CD8-positive, alpha-beta memory T cell (primary cell): Measurements from ENCODE around the gene DBET. TPM values are rescaled to one million over a fixed set of nuclear protein-coding genes. Genes with fewer than 3 reads are reported as not detected.
"Not testable (repeated sequence)": the region's sequence is repeated elsewhere in the genome, so short reads cannot be mapped to it uniquely, and the experiment has no call there.

Source experiments
- CTCF ChIA-PET: fragments of 350-600 bp; sonication (Branson Sonifier 250); formaldehyde crosslinking; loops from one replicate; lab custom pipeline; 2021; ENCODE audit warnings: antibody characterized with exemption; lab: Charles Lee
- POLR2A ChIA-PET: fragments of 350-600 bp; sonication (Branson Sonifier 250); formaldehyde crosslinking; loops from one replicate; lab custom pipeline; 2021; ENCODE audit warnings: antibody characterized with exemption; lab: Charles Lee
- DNase-seq, 5 donors: peaks; one replicate each; pipeline versions ENCODE4 v3.0.0 to v3.0.0-alpha.2; 2020 to 2022; ENCODE audit warnings: mixed read lengths in 1 of 5
- H3K27ac ChIP-seq: one replicate; pipeline ENCODE4 v1.7.0; 2013; ENCODE audit warnings: low read depth, mild to moderate bottlenecking, low read length, moderate library complexity
- H3K27me3 ChIP-seq: 2 replicates; pipeline ENCODE4 v1.7.0; 2013; ENCODE audit warnings: low read length, mild to moderate bottlenecking; ENCODE audit not compliant: insufficient read depth, poor library complexity, severe bottlenecking
- H3K36me3 ChIP-seq: 2 replicates; pipeline ENCODE4 v1.7.0; 2013; ENCODE audit warnings: mild to moderate bottlenecking, low read length, moderate library complexity; ENCODE audit not compliant: insufficient read depth
- H3K4me1 ChIP-seq: 2 replicates; pipeline ENCODE4 v1.7.0; 2013; ENCODE audit warnings: mild to moderate bottlenecking, low read length, moderate library complexity; ENCODE audit not compliant: insufficient read depth
- H3K4me3 ChIP-seq: 2 replicates; pipeline ENCODE4 v1.7.0; 2013; ENCODE audit warnings: mild to moderate bottlenecking, low read length
- H3K9me3 ChIP-seq: 2 replicates; pipeline ENCODE4 v1.7.0; 2013; ENCODE audit warnings: mild to moderate bottlenecking, low read length
- H3K27ac Mint-ChIP-seq, 8 donors: one replicate each; pipeline ENCODE4 v1.8.0; 2020 to 2021; ENCODE audit warnings: mixed read lengths in 8 of 8, mild to moderate bottlenecking in 6 of 8, inconsistent platforms in 3 of 8, moderate library complexity in 3 of 8
- H3K27me3 Mint-ChIP-seq, 2 donors: one replicate each; pipeline ENCODE4 v1.8.0; 2020 to 2021; ENCODE audit warnings: mixed read lengths in 2 of 2, mild to moderate bottlenecking in 1 of 2, moderate library complexity in 1 of 2
- H3K36me3 Mint-ChIP-seq, 3 donors: one replicate each; pipeline ENCODE4 v1.8.0; 2020 to 2021; ENCODE audit warnings: mixed read lengths in 3 of 3, inconsistent platforms in 1 of 3, mild to moderate bottlenecking in 1 of 3
- H3K4me1 Mint-ChIP-seq, 3 donors: one replicate each; pipeline ENCODE4 v1.8.0; 2020 to 2021; ENCODE audit warnings: mixed read lengths in 3 of 3, inconsistent platforms in 1 of 3, mild to moderate bottlenecking in 1 of 3
- H3K4me3 Mint-ChIP-seq, 7 donors: one replicate each; pipeline ENCODE4 v1.8.0; 2020 to 2021; ENCODE audit warnings: mixed read lengths in 7 of 7, mild to moderate bottlenecking in 6 of 7, moderate library complexity in 4 of 7, inconsistent platforms in 2 of 7
- H3K9me3 Mint-ChIP-seq, 5 donors: one replicate each; pipeline ENCODE4 v1.8.0; 2020 to 2022; ENCODE audit warnings: mixed read lengths in 5 of 5, mild to moderate bottlenecking in 3 of 5, moderate library complexity in 2 of 5, inconsistent platforms in 1 of 5
- polyA plus RNA-seq: library from polyadenylated mRNA; unstranded; fragments of 300-500 nt; fragmentation: Illumina TruSeq; gene quantifications from one replicate; pipeline ENCODE4 v1.2.3, GENCODE V29; 2021
- total RNA-seq, 2 experiments: library from RNA; stranded (reverse); gene quantifications; one replicate each; pipeline ENCODE4 v1.2.3, GENCODE V29; 2021

The DBET gene
- total RNA-seq (not detected), polyA plus RNA-seq (not detected)

GRCh38 chr4:190064342-190064741 is at the start of gene DBET:
DBET (plus strand) TSS chr4:190064502.
- POLR2A ChIA-PET, H3K27me3 ChIP-seq, H3K4me3 ChIP-seq, H3K36me3 ChIP-seq, H3K9me3 Mint-ChIP-seq, H3K27ac ChIP-seq, H3K9me3 ChIP-seq, H3K4me3 Mint-ChIP-seq, H3K4me1 ChIP-seq, DNase-seq, H3K4me1 Mint-ChIP-seq, H3K27me3 Mint-ChIP-seq, CTCF ChIA-PET, H3K36me3 Mint-ChIP-seq, H3K27ac Mint-ChIP-seq: not testable (repeated sequence)

GRCh38 chr4:190014771-190015537 is 49.3 kb upstream of the DBET start:
- Mint-ChIP-seq H3K27me3 (peaks cover 48 to 69% of the 10 kb centered on the region in 2 donors), H3K27ac (no peak overlapping the region), H3K4me1 (peaks cover 21 to 43% (median 31%) of the 10 kb centered on the region in 3 donors), H3K36me3 (peaks cover 0 to 4% (median 0%) of the 10 kb centered on the region in 3 donors), H3K4me3 (peak overlapping the region in 6 of 7 donors; percentile 52 to 72 (median 62)), H3K9me3 (peaks cover 0 to 13% (median 7%) of the 10 kb centered on the region in 5 donors)
- Histone ChIP-seq H3K4me1 (no peaks in the 10 kb centered on the region), H3K9me3 (no peaks in the 10 kb centered on the region), H3K36me3 (no peaks in the 10 kb centered on the region), H3K27me3 (peaks cover 14% of the 10 kb centered on the region), H3K27ac (no peak overlapping the region), H3K4me3 (no peak overlapping the region)
- no peak for DNase-seq
- ChIA-PET POLR2A (no interaction called here), CTCF (no interaction called here)

- Mint-ChIP-seq H3K27me3 (peaks cover 56 to 77% of the 10 kb centered on the region in 2 donors), H3K4me3 (peak overlapping the region; percentile 19 to 73 (median 59)), H3K36me3 (peaks cover 0 to 4% (median 0%) of the 10 kb centered on the region in 3 donors), H3K27ac (peak overlapping the region in 1 of 8 donors; percentile 68), H3K4me1 (peaks cover 27 to 51% (median 39%) of the 10 kb centered on the region in 3 donors), H3K9me3 (peaks cover 0 to 13% (median 7%) of the 10 kb centered on the region in 5 donors)
- Histone ChIP-seq H3K4me1 (peaks cover 8% of the 10 kb centered on the region), H3K4me3 (no peak overlapping the region), H3K9me3 (no peaks in the 10 kb centered on the region), H3K36me3 (no peaks in the 10 kb centered on the region), H3K27ac (no peak overlapping the region), H3K27me3 (peaks cover 21% of the 10 kb centered on the region)
- CTCF ChIA-PET = no interaction called here
- POLR2A ChIA-PET = no interaction called here
- DNase-seq = no peak
Observed at GRCh38 chr4:190015538-190016368, 48.5 kb upstream of the DBET start.

GRCh38 chr4:190016369-190017289 is 47.7 kb upstream of the DBET start:
- peaks cover 32 to 58% (median 41%) of the 10 kb centered on the region in 3 donors for H3K4me1 Mint-ChIP-seq
- H3K27me3 Mint-ChIP-seq = peaks cover 59 to 80% of the 10 kb centered on the region in 2 donors
- H3K27ac Mint-ChIP-seq = peak overlapping the region in 1 of 8 donors; percentile 10
- H3K27ac ChIP-seq = no peak overlapping the region
- CTCF ChIA-PET = no interaction called here
- peak overlapping the region; percentile 19 to 73 (median 59) for H3K4me3 Mint-ChIP-seq
- H3K4me3 ChIP-seq = no peak overlapping the region
- peaks cover 8% of the 10 kb centered on the region for H3K4me1 ChIP-seq
- H3K9me3 ChIP-seq = no peaks in the 10 kb centered on the region
- peaks cover 0 to 4% (median 0%) of the 10 kb centered on the region in 3 donors for H3K36me3 Mint-ChIP-seq
- H3K9me3 Mint-ChIP-seq = peaks cover 0 to 13% (median 7%) of the 10 kb centered on the region in 5 donors
- H3K36me3 ChIP-seq = no peaks in the 10 kb centered on the region
- peaks cover 25% of the 10 kb centered on the region for H3K27me3 ChIP-seq
- POLR2A ChIA-PET = no interaction called here
- DNase-seq = no peak

- Histone ChIP-seq H3K36me3 (no peaks in the 10 kb centered on the region), H3K27ac (no peak overlapping the region), H3K27me3 (peaks cover 25% of the 10 kb centered on the region), H3K4me1 (peaks cover 8% of the 10 kb centered on the region), H3K9me3 (no peaks in the 10 kb centered on the region), H3K4me3 (no peak overlapping the region)
- Mint-ChIP-seq H3K4me3 (peak overlapping the region in 4 of 7 donors; percentile 28 to 76 (median 38)), H3K4me1 (peaks cover 32 to 58% (median 41%) of the 10 kb centered on the region in 3 donors), H3K27ac (peak overlapping the region in 3 of 8 donors; percentile 10 to 74 (median 41)), H3K9me3 (peaks cover 0 to 13% (median 7%) of the 10 kb centered on the region in 5 donors), H3K36me3 (peaks cover 0 to 4% (median 0%) of the 10 kb centered on the region in 3 donors), H3K27me3 (peaks cover 59 to 72% of the 10 kb centered on the region in 2 donors)
- no peak for DNase-seq
- POLR2A ChIA-PET = no interaction called here
- CTCF ChIA-PET = no interaction called here
Observed at GRCh38 chr4:190017357-190018200, 46.7 kb upstream of the DBET start.

GRCh38 chr4:190018201-190018920 is 45.9 kb upstream of the DBET start:
- peaks cover 0 to 11% (median 7%) of the 10 kb centered on the region in 5 donors for H3K9me3 Mint-ChIP-seq
- H3K27ac ChIP-seq = no peak overlapping the region
- H3K9me3 ChIP-seq = no peaks in the 10 kb centered on the region
- ChIA-PET CTCF (no interaction called here), POLR2A (no interaction called here)
- no peaks in the 10 kb centered on the region for H3K36me3 ChIP-seq
- no peak overlapping the region for H3K4me3 ChIP-seq
- H3K4me1 ChIP-seq = peaks cover 8% of the 10 kb centered on the region
- H3K27me3 ChIP-seq = peaks cover 25% of the 10 kb centered on the region
- H3K4me3 Mint-ChIP-seq = peak overlapping the region in 6 of 7 donors; percentile 14 to 76 (median 28)
- peak overlapping the region in 1 of 8 donors; percentile 41 for H3K27ac Mint-ChIP-seq
- peaks cover 0 to 4% (median 0%) of the 10 kb centered on the region in 3 donors for H3K36me3 Mint-ChIP-seq
- H3K27me3 Mint-ChIP-seq = peaks cover 56 to 68% of the 10 kb centered on the region in 2 donors
- peaks cover 34 to 62% (median 41%) of the 10 kb centered on the region in 3 donors for H3K4me1 Mint-ChIP-seq
- no peak for DNase-seq
